Mesenteric fat pad (tissue), 1 donor: ENCODE data around the gene JMJD7. TPM values are rescaled to one million over a fixed set of nuclear protein-coding genes. Genes with fewer than 3 reads are reported as not detected.

Experiments
- DNase-seq: peaks from one replicate; pipeline ENCODE4 v3.0.0-alpha.2; 2020; ENCODE audit warnings: low spot score
- total RNA-seq: library from RNA; stranded (reverse); fragmentation: NEBNext Ultra II Directional; extraction: Animal tissue kit (Norgen Biotek cat#: 25700); gene quantifications from one replicate; pipeline ENCODE4 v1.2.1, GENCODE V29; 2021
- donor health status: DM: yes; HTN: yes; CAD: no.

JMJD7 gene
- total RNA-seq, 1 donor from 2014 or later, result 7.7 TPM

- peak; percentile 33 for DNase-seq
These were observed 29.0 kb upstream of the JMJD7 start for GRCh38 chr15:41798607-41799487.

- DNase-seq, result no peak
These were observed 28.4 kb upstream of the JMJD7 start for GRCh38 chr15:41799488-41799805.

GRCh38 chr15:41801185-41801584, 26.7 kb upstream of the JMJD7 start:
- no peak for DNase-seq

GRCh38 chr15:41801850-41802455, 25.9 kb upstream of the JMJD7 start:
- peak; percentile 12 for DNase-seq

GRCh38 chr15:41804361-41804760, 23.5 kb upstream of the JMJD7 start:
- DNase-seq, result no peak

GRCh38 chr15:41804916-41805666, 22.8 kb upstream of the JMJD7 start:
- DNase-seq, result no peak

- no peak for DNase-seq
These were observed 22.2 kb upstream of the JMJD7 start for GRCh38 chr15:41805711-41806110.

- DNase-seq, result no peak
These were observed 21.4 kb upstream of the JMJD7 start for GRCh38 chr15:41806291-41807181.

- DNase-seq, result no peak
These were observed 18.8 kb upstream of the JMJD7 start for GRCh38 chr15:41809121-41809520.

- no peak for DNase-seq
These were observed 18.2 kb upstream of the JMJD7 start for GRCh38 chr15:41809526-41810220.

GRCh38 chr15:41810651-41811431, 17.1 kb upstream of the JMJD7 start:
- no peak for DNase-seq

GRCh38 chr15:41811432-41812195, 16.3 kb upstream of the JMJD7 start:
- no peak for DNase-seq

- DNase-seq, result no peak
These were observed 15.0 kb upstream of the JMJD7 start for GRCh38 chr15:41812820-41813375.

GRCh38 chr15:41813426-41813825, 14.5 kb upstream of the JMJD7 start:
- DNase-seq, result no peak

- DNase-seq, result no peak
These were observed 13.4 kb upstream of the JMJD7 start for GRCh38 chr15:41814534-41814933.

- DNase-seq, result no peak
These were observed 11.1 kb upstream of the JMJD7 start for GRCh38 chr15:41816788-41817187.

- no peak for DNase-seq
These were observed 10.6 kb upstream of the JMJD7 start for GRCh38 chr15:41817327-41817726.

GRCh38 chr15:41817781-41818180, 10.1 kb upstream of the JMJD7 start:
- no peak for DNase-seq
